PC-3 (cell line): Measurements from ENCODE around the gene FAM171A2. TPM values are rescaled to one million over a fixed set of nuclear protein-coding genes. Genes with fewer than 3 reads are reported as not detected.

Experiments
- ATAC-seq: fragments of 200-7000 bp; cut with Tn5 transposase; 2 replicates; pipeline ENCODE4 v1.9.1; 2020; ENCODE audit warnings: mild to moderate bottlenecking, moderate library complexity
- BruUV-seq: library from RNA; stranded (reverse); fragments of 400-500 nt; replicated peaks from 2 replicates; lab custom pipeline; 2021; lab: Mats Ljungman, UMichigan
- CTCF ChIA-PET: fragments of 300-600 bp; sonication (Branson Sonifier 250); formaldehyde crosslinking; loops from one replicate; lab custom pipeline; 2022; ENCODE audit warnings: antibody characterized with exemption; lab: Charles Lee
- POLR2A ChIA-PET: fragments of 300-600 bp; sonication (Branson Sonifier 250); formaldehyde crosslinking; loops from one replicate; lab custom pipeline; 2022; ENCODE audit warnings: antibody characterized with exemption; ENCODE audit not compliant: unreplicated experiment; lab: Charles Lee
- DNase-seq: peaks from one replicate; pipeline ENCODE4 v3.0.0-alpha.2; 2015
- H2AFZ ChIP-seq: fragments of 300-600 bp; sonication (generic); 2 replicates; pipeline ENCODE4 v1.6.0; 2016; ENCODE audit warnings: antibody characterized with exemption, low read length
- H3F3A ChIP-seq: fragments of 300-600 bp; sonication (generic); one replicate; pipeline ENCODE4 v1.6.0; 2017; ENCODE audit warnings: antibody characterized with exemption, low read length, control low read depth, mild to moderate bottlenecking; ENCODE audit not compliant: unreplicated experiment
- H3K27ac ChIP-seq: fragments of 300-600 bp; sonication (generic); 2 replicates; pipeline ENCODE4 v1.5.1; 2016; ENCODE audit warnings: mild to moderate bottlenecking, low read length
- H3K27me3 ChIP-seq: fragments of 300-600 bp; sonication (generic); 2 replicates; pipeline ENCODE4 v1.6.1; 2016; ENCODE audit warnings: low read length, mixed read lengths
- H3K36me3 ChIP-seq: fragments of 300-600 bp; sonication (generic); 2 replicates; pipeline ENCODE4 v1.6.1; 2016; ENCODE audit warnings: low read depth, mixed run types, low read length, mixed read lengths
- H3K4me1 ChIP-seq: fragments of 300-600 bp; sonication (generic); 2 replicates; pipeline ENCODE4 v1.5.1; 2016; ENCODE audit warnings: low read length; ENCODE audit not compliant: insufficient read depth
- H3K4me2 ChIP-seq: fragments of 300-600 bp; sonication (generic); 2 replicates; pipeline ENCODE4 v1.6.0; 2016; ENCODE audit warnings: low read length
- H3K4me3 ChIP-seq: fragments of 300-600 bp; sonication (generic); 2 replicates; pipeline ENCODE4 v1.5.1; 2016; ENCODE audit warnings: mild to moderate bottlenecking, low read length, mixed read lengths
- H3K79me2 ChIP-seq: fragments of 300-600 bp; sonication (generic); 2 replicates; pipeline ENCODE4 v1.6.1; 2017; ENCODE audit warnings: low read length, mixed read lengths
- H3K9ac ChIP-seq: fragments of 300-600 bp; sonication (generic); 2 replicates; pipeline ENCODE4 v1.6.0; 2016; ENCODE audit warnings: mild to moderate bottlenecking, low read length
- H3K9me2 ChIP-seq: fragments of 300-600 bp; sonication (generic); replicated peaks from 2 replicates; pipeline ENCODE4 v1.6.1; 2016; ENCODE audit warnings: mixed run types, low read length, mixed read lengths
- H3K9me3 ChIP-seq: fragments of 300-600 bp; sonication (generic); 2 replicates; pipeline ENCODE4 v1.6.1; 2016; ENCODE audit warnings: low read length, mixed read lengths
- H4K20me1 ChIP-seq: fragments of 300-600 bp; sonication (generic); 2 replicates; pipeline ENCODE4 v1.6.1; 2016; ENCODE audit warnings: low read length, mixed read lengths
- EZH2 ChIP-seq: fragments of 300-600 bp; sonication (generic); IDR thresholded peaks from one replicate; pipeline ENCODE4 v1.6.1; 2017; ENCODE audit warnings: antibody characterized with exemption, mild to moderate bottlenecking, low read length; ENCODE audit not compliant: unreplicated experiment
- EZH2phosphoT487 ChIP-seq: fragments of 300-600 bp; sonication (generic); IDR thresholded peaks from 2 replicates; pipeline ENCODE4 v1.6.1; 2018; ENCODE audit warnings: mild to moderate bottlenecking, antibody characterized with exemption, low read length, borderline replicate concordance
- intact Hi-C: fragments of 100-400 bp; cut with micrococcal nuclease; formaldehyde crosslinking; loops from 2 replicates; pipeline ENCODE4 v1.9.0; 2023
- total RNA-seq: library from RNA; depleted of rRNA; stranded (reverse); fragments of >200 nt; gene quantifications from 2 replicates; pipeline ENCODE4 v1.2.3, GENCODE V29; 2014
- TF ChIP-seq, protein P1 (sequence below): fragments of 300-600 bp; sonication (generic); conservative IDR thresholded peaks from 2 replicates; pipeline ENCODE4 v1.5.1; 2017; ENCODE audit warnings: antibody characterized with exemption, low read depth, mild to moderate bottlenecking, low read length

The FAM171A2 gene
- total RNA-seq, 1 experiment from 2014 or later, result 16.3 TPM

DNA sequence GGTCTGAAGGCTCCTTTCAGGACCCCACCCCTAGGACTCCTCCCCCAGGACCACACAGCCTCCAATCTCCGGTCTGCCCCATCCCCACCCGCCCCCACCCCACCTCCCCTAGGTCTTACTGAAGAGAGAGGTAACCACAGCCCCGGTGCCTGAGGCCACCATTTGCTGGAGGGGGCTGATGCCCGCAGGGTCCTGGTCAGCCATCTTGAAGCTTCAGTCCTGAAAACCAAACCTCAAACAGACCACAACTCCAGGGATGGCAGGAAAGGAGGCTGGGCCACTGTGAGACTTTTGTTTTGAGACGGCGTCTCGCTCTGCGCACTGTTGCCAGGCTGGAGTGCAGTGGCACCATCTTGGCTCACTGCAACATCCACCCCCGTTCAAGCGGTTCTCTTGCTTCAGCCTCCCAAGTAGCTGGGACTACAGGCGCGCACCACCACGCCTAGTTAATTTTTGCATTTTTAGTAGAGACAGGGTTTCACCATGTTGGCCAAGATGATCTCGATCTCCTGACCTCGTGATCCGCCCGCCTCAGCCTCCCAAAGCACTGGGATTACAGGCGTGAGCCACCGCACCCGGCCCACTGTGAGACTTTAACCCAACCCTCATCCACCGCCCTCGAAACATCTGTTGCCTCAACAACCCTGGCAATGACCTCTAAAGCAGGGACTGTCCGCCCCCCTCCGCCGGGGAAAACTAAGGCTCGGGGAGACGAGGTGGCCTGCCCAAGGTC, 40.1 kb downstream of the FAM171A2 start:
- ChIA-PET POLR2A (no interaction called here), CTCF (interaction anchor here (0.6 kb wide), 1 partner anchor 104 kb away, joined by 7 read pairs; the partner anchor contains the start of gene UBTF)
- H3K36me3 ChIP-seq, result peaks cover 31% of the 10 kb centered on the region
- intact Hi-C loops, result loop anchor here (1.0 kb wide), 2 partner anchors 101 to 105 kb away; no protein-coding TSS in a partner anchor
- H3K9ac ChIP-seq, result peak overlapping the region; percentile 98
- H3K79me2 ChIP-seq, result peaks cover 41% of the 10 kb centered on the region
- H3K4me3 ChIP-seq, result peak overlapping the region; percentile 81
- TSS peak; percentile 55 for BruUV-seq
- no peaks in the 10 kb centered on the region for H3F3A ChIP-seq
- H3K9me2 ChIP-seq, result no peaks in the 10 kb centered on the region
- H3K4me2 ChIP-seq, result peak overlapping the region; percentile 94
- TF ChIP-seq, protein P1, sequence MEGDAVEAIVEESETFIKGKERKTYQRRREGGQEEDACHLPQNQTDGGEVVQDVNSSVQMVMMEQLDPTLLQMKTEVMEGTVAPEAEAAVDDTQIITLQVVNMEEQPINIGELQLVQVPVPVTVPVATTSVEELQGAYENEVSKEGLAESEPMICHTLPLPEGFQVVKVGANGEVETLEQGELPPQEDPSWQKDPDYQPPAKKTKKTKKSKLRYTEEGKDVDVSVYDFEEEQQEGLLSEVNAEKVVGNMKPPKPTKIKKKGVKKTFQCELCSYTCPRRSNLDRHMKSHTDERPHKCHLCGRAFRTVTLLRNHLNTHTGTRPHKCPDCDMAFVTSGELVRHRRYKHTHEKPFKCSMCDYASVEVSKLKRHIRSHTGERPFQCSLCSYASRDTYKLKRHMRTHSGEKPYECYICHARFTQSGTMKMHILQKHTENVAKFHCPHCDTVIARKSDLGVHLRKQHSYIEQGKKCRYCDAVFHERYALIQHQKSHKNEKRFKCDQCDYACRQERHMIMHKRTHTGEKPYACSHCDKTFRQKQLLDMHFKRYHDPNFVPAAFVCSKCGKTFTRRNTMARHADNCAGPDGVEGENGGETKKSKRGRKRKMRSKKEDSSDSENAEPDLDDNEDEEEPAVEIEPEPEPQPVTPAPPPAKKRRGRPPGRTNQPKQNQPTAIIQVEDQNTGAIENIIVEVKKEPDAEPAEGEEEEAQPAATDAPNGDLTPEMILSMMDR, result no peak
- TF ChIP-seq EZH2phosphoT487, result no peak
- no peak for TF ChIP-seq EZH2
- no peak overlapping the region for H2AFZ ChIP-seq
- H3K27me3 ChIP-seq, result no peaks in the 10 kb centered on the region
- peaks cover 8% of the 10 kb centered on the region; the same call in 1 of the 2 replicates for H3K4me1 ChIP-seq
- 0 out of 2 replicates have a peak, but pooled peaks cover 6% of the 10 kb centered on the region for H4K20me1 ChIP-seq
- no peak for ATAC-seq
- H3K9me3 ChIP-seq, result no peaks in the 10 kb centered on the region
- no peak for DNase-seq
- peak overlapping the region; percentile 51 for H3K27ac ChIP-seq

DNA sequence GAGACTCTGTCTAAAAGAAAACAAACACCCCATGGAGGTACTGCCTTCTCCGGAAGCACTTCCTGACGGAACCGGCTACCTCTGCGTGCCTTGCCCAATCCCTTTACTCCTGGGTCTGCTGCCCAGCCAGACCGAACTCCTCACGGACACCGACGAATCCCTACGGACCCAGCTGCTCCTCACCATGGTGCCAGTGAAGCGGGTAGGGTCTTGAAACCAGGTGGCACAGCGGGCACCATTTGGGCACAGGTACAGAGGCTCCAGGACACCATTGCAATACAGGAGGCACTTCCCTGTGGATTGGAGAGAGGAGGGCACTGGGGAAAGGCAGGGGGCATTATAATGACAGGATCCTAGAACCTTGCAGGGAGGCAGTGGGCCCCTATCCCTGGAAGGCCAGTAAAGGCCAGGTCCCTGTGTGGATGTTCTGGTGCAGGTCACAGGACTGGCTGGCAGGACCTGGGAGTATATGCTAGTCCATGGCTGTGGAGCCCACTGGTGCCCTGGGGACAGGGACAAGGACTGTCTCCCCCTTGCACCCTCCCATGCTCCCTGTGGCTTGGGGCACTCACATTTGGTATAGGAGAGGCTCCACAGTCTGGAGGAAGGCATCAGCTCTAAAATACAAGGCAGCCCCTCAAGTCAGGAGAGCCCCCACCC, 41.3 kb downstream of the FAM171A2 start:
- BruUV-seq, result no TSS peak
- H3K9me2 ChIP-seq, result no peaks in the 10 kb centered on the region
- H3K27me3 ChIP-seq, result no peaks in the 10 kb centered on the region
- intact Hi-C loops, result no loop called here
- peak overlapping the region; percentile 94; the same call in 1 of the 2 replicates for H3K4me2 ChIP-seq
- no peaks in the 10 kb centered on the region for H3K9me3 ChIP-seq
- TF ChIP-seq EZH2, result no peak
- no peak for TF ChIP-seq EZH2phosphoT487
- TF ChIP-seq, protein P1, result no peak
- ATAC-seq, result no peak
- no peak overlapping the region for H2AFZ ChIP-seq
- no peak overlapping the region for H3K9ac ChIP-seq
- H3K79me2 ChIP-seq, result peaks cover 41% of the 10 kb centered on the region
- no peaks in the 10 kb centered on the region for H3F3A ChIP-seq
- ChIA-PET POLR2A (interaction anchor here (0.6 kb wide), 1 partner anchor 163 kb away, joined by 3 read pairs; no protein-coding TSS in a partner anchor), CTCF (no interaction called here)
- H4K20me1 ChIP-seq, result 0 out of 2 replicates have a peak, but pooled peaks cover 6% of the 10 kb centered on the region
- H3K27ac ChIP-seq, result no peak overlapping the region
- H3K4me3 ChIP-seq, result no peak overlapping the region
- H3K4me1 ChIP-seq, result peaks cover 8% of the 10 kb centered on the region; the same call in 1 of the 2 replicates
- peaks cover 31% of the 10 kb centered on the region for H3K36me3 ChIP-seq
- DNase-seq, result no peak
